GM13976 (cell line): Measurements from ENCODE around the gene DYNLT2.
A peak's percentile ranks its signal among the peaks of the same experiment; 100 is the strongest.
"Not testable (repeated sequence)": the region's sequence is repeated elsewhere in the genome, so short reads cannot be mapped to it uniquely, and the experiment has no call there.

ENCODE experiments used
- DNase-seq: peaks from one replicate; pipeline ENCODE4 v3.0.0; 2012; ENCODE audit warnings: low spot score
- CTCF ChIP-seq: IDR thresholded peaks from 2 replicates; pipeline ENCODE4 v1.5.1; 2012; ENCODE audit warnings: borderline replicate concordance, mild to moderate bottlenecking; ENCODE audit not compliant: insufficient read depth; ENCODE audit errors: extremely low read depth, missing control alignments, control extremely low read depth
- in situ Hi-C: fragments of 300-500 bp; cut with MboI; formaldehyde crosslinking; loops from one replicate; pipeline ENCODE4 v1.12.0; 2022; ENCODE audit warnings: low sequenced_read_pairs, mixed read lengths, inconsistent platforms; ENCODE audit not compliant: unreplicated experiment

DYNLT2 gene

GRCh38 chr6:169701311-169701953 lies 49.9 kb downstream of the DYNLT2 start:
- no peak for TF ChIP-seq CTCF
- no peak for DNase-seq
- in situ Hi-C loops = no loop called here

- no peak for TF ChIP-seq CTCF
- in situ Hi-C loops = no loop called here
- no peak for DNase-seq
Measured at GRCh38 chr6:169700296-169700695, 51.1 kb downstream of the DYNLT2 start.

- in situ Hi-C loops, DNase-seq: not testable (repeated sequence)
- TF ChIP-seq CTCF = peak; percentile 21
Measured at GRCh38 chr6:169697115-169697514, 54.3 kb downstream of the DYNLT2 start.

GRCh38 chr6:169695131-169695530 lies 56.2 kb downstream of the DYNLT2 start:
- in situ Hi-C loops = no loop called here
- TF ChIP-seq CTCF = no peak
- DNase-seq = no peak

GRCh38 chr6:169692516-169692915 lies 58.9 kb downstream of the DYNLT2 start:
- TF ChIP-seq CTCF = no peak
- DNase-seq = no peak
- in situ Hi-C loops = no loop called here

GRCh38 chr6:169691260-169691659 lies 60.1 kb downstream of the DYNLT2 start:
- TF ChIP-seq CTCF = no peak
- no peak for DNase-seq
- in situ Hi-C loops = no loop called here
